H9 (cell line): Measurements from ENCODE around the gene TMEM91. TPM values are rescaled to one million over a fixed set of nuclear protein-coding genes. Genes with fewer than 3 reads are reported as not detected.

Experiments used
- DNase-seq: peaks from one replicate; pipeline ENCODE4 v3.0.0-alpha.2; 2017
- H2AFZ ChIP-seq: one replicate; pipeline ENCODE4 v1.6.1; 2013; ENCODE audit warnings: mild to moderate bottlenecking, low read length, control low read depth, moderate library complexity
- H2AK5ac ChIP-seq: 2 replicates; pipeline ENCODE4 v1.6.1; 2013; ENCODE audit warnings: low read length, control low read depth, mixed read lengths; ENCODE audit not compliant: insufficient read length
- H2BK120ac ChIP-seq: one replicate; pipeline ENCODE4 v1.6.1; 2013; ENCODE audit warnings: low read depth, mild to moderate bottlenecking, low read length, control low read depth, inconsistent platforms; ENCODE audit not compliant: poor library complexity, severe bottlenecking
- H2BK12ac ChIP-seq: 2 replicates; pipeline ENCODE4 v1.6.1; 2013; ENCODE audit warnings: low read length, control low read depth, mixed read lengths, low read depth; ENCODE audit not compliant: insufficient read length
- H2BK15ac ChIP-seq: 2 replicates; pipeline ENCODE4 v1.6.1; 2013; ENCODE audit warnings: low read depth, low read length, control low read depth
- H2BK20ac ChIP-seq: one replicate; pipeline ENCODE4 v1.6.1; 2013; ENCODE audit warnings: low read depth, mild to moderate bottlenecking, low read length, control low read depth, inconsistent platforms; ENCODE audit not compliant: poor library complexity, severe bottlenecking
- H2BK5ac ChIP-seq: 2 replicates; pipeline ENCODE4 v1.6.1; 2013; ENCODE audit warnings: low read length, control low read depth, mixed read lengths; ENCODE audit not compliant: insufficient read length
- H3K14ac ChIP-seq: 2 replicates; pipeline ENCODE4 v1.6.1; 2013; ENCODE audit warnings: low read length, control low read depth; ENCODE audit not compliant: insufficient read depth
- H3K18ac ChIP-seq: 2 replicates; pipeline ENCODE4 v1.6.1; 2013; ENCODE audit warnings: low read depth, mild to moderate bottlenecking, mixed read lengths, low read length, control low read depth; ENCODE audit not compliant: insufficient read length
- H3K23ac ChIP-seq: 2 replicates; pipeline ENCODE4 v1.6.1; 2013; ENCODE audit warnings: low read length, control low read depth, mixed read lengths, low read depth; ENCODE audit not compliant: insufficient read length
- H3K23me2 ChIP-seq: 2 replicates; pipeline ENCODE4 v1.6.1; 2013; ENCODE audit warnings: low read depth, mild to moderate bottlenecking, mixed read lengths, low read length, control low read depth; ENCODE audit not compliant: insufficient read length, poor library complexity, severe bottlenecking
- H3K27ac ChIP-seq: 2 replicates; pipeline ENCODE4 v1.5.1; 2013; ENCODE audit warnings: low read length, control low read depth, mixed read lengths, low read depth; ENCODE audit not compliant: insufficient read length
- H3K27me3 ChIP-seq: 2 replicates; pipeline ENCODE4 v1.6.1; 2013; ENCODE audit warnings: low read length, control low read depth, inconsistent platforms; ENCODE audit not compliant: insufficient read depth
- H3K4ac ChIP-seq: 2 replicates; pipeline ENCODE4 v1.6.1; 2013; ENCODE audit warnings: low read depth, mild to moderate bottlenecking, control low read depth, inconsistent platforms, low read length, moderate library complexity
- H3K4me1 ChIP-seq: 2 replicates; pipeline ENCODE4 v1.6.1; 2013; ENCODE audit warnings: low read length, control low read depth, inconsistent platforms; ENCODE audit not compliant: insufficient read depth
- H3K4me2 ChIP-seq: 2 replicates; pipeline ENCODE4 v1.6.1; 2013; ENCODE audit warnings: low read length, control low read depth, mixed read lengths; ENCODE audit not compliant: insufficient read length, insufficient read depth
- H3K56ac ChIP-seq: 2 replicates; pipeline ENCODE4 v1.6.1; 2013; ENCODE audit warnings: low read depth, mild to moderate bottlenecking, mixed read lengths, low read length, control low read depth; ENCODE audit not compliant: insufficient read length
- H3K79me1 ChIP-seq: 2 replicates; pipeline ENCODE4 v1.6.1; 2013; ENCODE audit warnings: low read depth, mild to moderate bottlenecking, moderate library complexity, low read length, control low read depth, inconsistent platforms; ENCODE audit not compliant: insufficient read depth, poor library complexity, severe bottlenecking
- H3K79me2 ChIP-seq: 2 replicates; pipeline ENCODE4 v1.6.1; 2013; ENCODE audit warnings: low read length, control low read depth, inconsistent platforms; ENCODE audit not compliant: insufficient read depth
- H3K9ac ChIP-seq: 2 replicates; pipeline ENCODE4 v1.6.1; 2013; ENCODE audit warnings: low read length, control low read depth, mixed read lengths; ENCODE audit not compliant: insufficient read length; ENCODE audit errors: extremely low read depth
- H3K9me3 ChIP-seq: one replicate; pipeline ENCODE4 v1.6.1; 2013; ENCODE audit warnings: low read depth, low read length, inconsistent platforms; ENCODE audit not compliant: control insufficient read depth
- H3T11ph ChIP-seq: one replicate; pipeline ENCODE4 v1.6.1; 2013; ENCODE audit warnings: mild to moderate bottlenecking, low read length, control low read depth, inconsistent platforms
- H4K20me1 ChIP-seq: one replicate; pipeline ENCODE4 v1.6.1; 2013; ENCODE audit not compliant: control insufficient read depth, insufficient read length, insufficient read depth
- H4K5ac ChIP-seq: 2 replicates; pipeline ENCODE4 v1.6.1; 2013; ENCODE audit warnings: low read depth, mild to moderate bottlenecking, mixed read lengths, low read length, control low read depth; ENCODE audit not compliant: insufficient read length
- H4K8ac ChIP-seq: replicated peaks from 2 replicates; pipeline ENCODE4 v1.6.1; 2013; ENCODE audit warnings: low read length, control low read depth, mixed read lengths, low read depth; ENCODE audit not compliant: insufficient read length
- H4K91ac ChIP-seq: 2 replicates; pipeline ENCODE4 v1.6.1; 2013; ENCODE audit warnings: low read depth, mild to moderate bottlenecking, moderate library complexity, mixed read lengths, low read length, control low read depth; ENCODE audit not compliant: insufficient read length
- H3K27ac Mint-ChIP-seq, 3 experiments: 2 replicates in 2 of 3; 3 replicates in 1 of 3; pipeline ENCODE4 v1.8.0; 2020 to 2021; ENCODE audit warnings: mixed read lengths in 3 of 3, mild to moderate bottlenecking in 1 of 3, moderate library complexity in 1 of 3
- H3K27me3 Mint-ChIP-seq: 2 replicates; pipeline ENCODE4 v1.8.0; 2021; ENCODE audit warnings: low read depth, mild to moderate bottlenecking, moderate library complexity, mixed read lengths
- H3K36me3 Mint-ChIP-seq, 3 experiments: 2 replicates in 2 of 3; 3 replicates in 1 of 3; pipeline ENCODE4 v1.8.0; 2020 to 2021; ENCODE audit warnings: low read depth in 3 of 3, mixed read lengths in 3 of 3; ENCODE audit not compliant: insufficient read depth in 1 of 3
- H3K4me1 Mint-ChIP-seq, 2 experiments: 2 replicates each; pipeline ENCODE4 v1.8.0; 2020; ENCODE audit warnings: mixed read lengths in 2 of 2
- H3K4me3 Mint-ChIP-seq, 2 experiments: 2 replicates in 1 of 2; 3 replicates in 1 of 2; pipeline ENCODE4 v1.8.0; 2020 to 2021; ENCODE audit warnings: mild to moderate bottlenecking in 2 of 2, mixed read lengths in 2 of 2, moderate library complexity in 1 of 2
- H3K9me3 Mint-ChIP-seq, 2 experiments: 2 replicates in 1 of 2; 3 replicates in 1 of 2; pipeline ENCODE4 v1.8.0; 2020; ENCODE audit warnings: mild to moderate bottlenecking in 2 of 2, mixed read lengths in 2 of 2, moderate library complexity in 1 of 2
- CTCF ChIP-seq: fragments of 200-600 bp; sonication (generic); conservative IDR thresholded peaks from 3 replicates; pipeline ENCODE4 v1.8.0; 2021; ENCODE audit warnings: antibody characterized with exemption, mild to moderate bottlenecking
- WGBS: extraction: QIAGEN DNeasy Blood & Tissue Kit; methylation state at CpG from one replicate; pipeline ENCODE4 v1.1.7; 2013; ENCODE audit warnings: missing lambda C conversion rate, low lambda C conversion rate, mixed read lengths; ENCODE audit not compliant: insufficient read length; ENCODE audit errors: extremely low coverage; 5-methylcytosine and 5-hydroxymethylcytosine counted together
- total RNA-seq: library from RNA; stranded (reverse); gene quantifications from 2 replicates; pipeline ENCODE4 v1.2.1, GENCODE V29; 2021

TMEM91 gene
- total RNA-seq, 1 experiment from 2014 or later: 5.7 TPM

GRCh38 chr19:41367848-41368301 is 8.5 kb upstream of the TMEM91 start:
- TF ChIP-seq CTCF: no peak
- Histone ChIP-seq H3K9me3 (no peaks in the 10 kb centered on the region), H2AK5ac (no peak overlapping the region), H2AFZ (no peak overlapping the region), H4K5ac (no peak overlapping the region), H3K4me2 (no peak overlapping the region), H3K9ac (no peak overlapping the region), H3T11ph (no peak overlapping the region), H3K27me3 (no peaks in the 10 kb centered on the region), H3K56ac (no peak overlapping the region), H2BK5ac (no peak overlapping the region), H2BK12ac (no peak overlapping the region), H2BK20ac (no peak overlapping the region), H2BK120ac (no peak overlapping the region), H3K79me1 (no peaks in the 10 kb centered on the region), H3K18ac (no peak overlapping the region), H2BK15ac (no peak overlapping the region), H4K91ac (no peak overlapping the region), H3K23me2 (peaks cover 8% of the 10 kb centered on the region), H3K4me1 (no peaks in the 10 kb centered on the region), H3K14ac (no peak overlapping the region), H3K23ac (no peak overlapping the region), H3K79me2 (no peaks in the 10 kb centered on the region), H3K27ac (no peak overlapping the region), H3K4ac (no peak overlapping the region), H4K20me1 (no peaks in the 10 kb centered on the region), H4K8ac (no peak overlapping the region)
- no peak for DNase-seq
- Mint-ChIP-seq H3K36me3 (no peaks in the 10 kb centered on the region; a peak in 1 of 7 replicates), H3K27me3 (no peaks in the 10 kb centered on the region), H3K4me3 (no peak overlapping the region), H3K4me1 (peaks cover 2 to 8% of the 10 kb centered on the region in 2 experiments; a peak in 2 of 4 replicates), H3K9me3 (no peaks in the 10 kb centered on the region), H3K27ac (no peak overlapping the region; a peak in 1 of 7 replicates)
- WGBS: no CpG with 5 or more reads among the region's 6 CpGs
